Raji (cell line): ENCODE results near the gene ZNF605.

Experiments used
- POLR2A ChIP-seq: IDR thresholded peaks from 2 replicates; pipeline ENCODE4 v1.6.1; 2011; ENCODE audit warnings: low read depth, low read length, control low read depth; ENCODE audit not compliant: insufficient read depth

Gene ZNF605

DNA sequence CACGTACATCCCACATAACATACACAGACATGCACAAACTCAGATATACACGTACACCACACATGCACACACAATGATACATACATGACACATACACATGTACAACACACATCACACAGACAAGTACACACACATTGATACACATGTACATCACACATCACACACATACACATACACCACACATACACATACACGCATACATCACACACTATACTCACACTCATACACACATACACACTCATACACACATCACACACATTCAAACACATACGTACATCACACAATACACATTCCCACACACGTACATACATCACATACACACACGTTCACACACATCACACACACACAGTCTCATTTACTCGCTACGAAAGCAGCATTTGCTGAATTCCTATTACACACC, 4.5 kb downstream of the ZNF605 start:
- no peak for TF ChIP-seq POLR2A

DNA sequence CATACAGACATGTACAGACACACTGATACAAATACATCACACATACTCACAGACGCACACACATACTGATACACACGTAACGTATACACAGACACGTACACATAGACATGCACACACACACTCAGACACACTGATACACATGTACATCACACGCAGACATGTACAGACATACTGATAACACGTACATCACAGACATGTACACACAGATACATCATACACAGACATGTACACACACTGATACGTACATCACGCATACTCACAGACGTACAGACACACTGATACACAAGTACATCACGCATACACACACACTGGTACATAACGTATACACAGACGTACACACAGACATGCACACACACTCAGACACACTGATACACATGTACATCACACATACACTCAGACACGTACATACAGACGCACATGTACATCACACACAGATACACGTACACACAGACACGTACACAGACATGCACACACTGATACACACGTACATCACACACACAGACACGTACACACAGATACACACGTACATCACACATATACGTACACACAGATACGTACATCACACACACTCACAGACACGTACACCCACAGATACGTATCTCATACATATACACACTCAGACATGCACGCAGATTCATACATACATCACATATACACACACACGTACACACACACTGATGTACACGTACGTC, 5.1 kb downstream of the ZNF605 start:
- no peak for TF ChIP-seq POLR2A

DNA sequence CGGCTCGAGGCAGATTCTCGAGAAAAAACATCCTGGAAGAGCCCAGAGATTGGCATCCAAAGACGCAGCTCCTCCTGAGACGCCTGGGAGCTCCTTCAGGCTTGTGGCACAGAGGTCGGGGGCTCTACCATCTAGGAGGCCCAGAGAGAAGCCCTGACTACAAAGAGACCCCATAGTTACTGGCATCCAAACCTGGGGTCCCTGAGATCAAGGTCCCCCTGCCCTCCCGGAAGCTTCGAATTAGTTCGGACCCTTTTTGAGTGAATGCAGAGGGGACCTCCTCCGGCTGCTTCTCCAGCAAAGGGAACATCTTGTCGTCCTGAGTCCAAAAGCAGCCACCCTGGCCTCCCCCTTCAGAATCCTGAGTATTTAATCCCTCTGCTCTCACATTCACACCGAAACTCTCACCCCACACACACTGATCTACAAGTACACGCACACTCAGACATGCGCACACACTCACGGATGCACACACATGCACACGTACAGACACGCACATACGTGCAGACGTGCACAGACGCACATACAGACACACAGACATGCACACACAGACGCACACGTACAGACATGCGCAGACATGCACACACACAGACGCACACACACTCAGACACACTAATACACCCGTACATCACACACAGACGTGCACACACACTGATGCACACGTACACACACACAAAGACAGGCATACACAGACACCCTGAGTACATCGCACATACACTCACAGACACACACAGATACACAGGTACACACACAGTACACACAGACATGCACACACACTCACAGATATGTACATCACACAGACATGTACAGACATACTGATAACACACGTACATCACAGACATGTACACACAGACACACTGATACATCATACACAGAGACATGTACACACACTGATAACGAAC, 5.9 kb downstream of the ZNF605 start:
- TF ChIP-seq POLR2A: no peak

DNA sequence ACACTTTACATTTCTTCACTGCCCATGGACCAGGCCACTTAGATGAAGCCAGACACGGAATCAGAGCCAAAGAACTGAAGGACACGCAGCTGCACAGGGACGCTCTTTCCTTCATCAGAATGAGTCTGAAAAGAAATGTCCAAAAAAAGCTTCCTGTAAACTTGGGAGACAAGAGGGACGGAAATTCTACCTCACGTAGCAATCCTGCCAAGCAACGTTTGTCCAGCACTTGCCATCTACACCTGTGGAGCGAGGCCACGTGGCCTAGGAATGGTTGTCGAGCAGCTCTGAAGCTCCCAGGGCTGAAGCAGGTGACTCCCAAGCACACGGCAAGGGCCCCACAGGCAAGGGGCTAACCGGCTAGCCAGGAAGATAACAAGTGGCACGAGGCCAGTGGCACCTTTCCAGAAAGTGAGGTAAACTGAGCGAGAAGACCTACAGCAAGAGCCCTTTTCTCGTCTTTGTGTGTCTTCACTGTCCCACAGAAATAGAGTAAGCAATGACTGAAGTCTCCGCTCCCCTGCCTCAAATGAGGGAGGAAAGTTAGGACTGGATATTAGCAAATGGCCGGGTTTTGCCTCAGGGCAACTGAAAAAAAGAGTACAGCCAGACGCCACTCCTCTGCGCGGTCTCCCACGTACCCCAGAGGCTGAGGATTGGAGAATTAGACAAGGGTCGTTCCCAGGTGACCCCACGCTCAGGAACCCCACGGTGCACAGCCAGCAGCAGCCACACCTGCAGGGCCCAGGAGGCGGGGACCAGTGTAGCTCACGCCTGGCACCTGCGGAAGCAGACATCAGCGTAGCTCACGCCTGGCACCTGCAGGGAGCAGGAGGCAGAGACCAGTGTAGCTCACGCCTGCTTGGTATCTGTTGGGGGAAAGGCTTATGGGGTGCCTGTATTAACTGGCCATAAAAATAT, 7.7 kb downstream of the ZNF605 start:
- TF ChIP-seq POLR2A: no peak

DNA sequence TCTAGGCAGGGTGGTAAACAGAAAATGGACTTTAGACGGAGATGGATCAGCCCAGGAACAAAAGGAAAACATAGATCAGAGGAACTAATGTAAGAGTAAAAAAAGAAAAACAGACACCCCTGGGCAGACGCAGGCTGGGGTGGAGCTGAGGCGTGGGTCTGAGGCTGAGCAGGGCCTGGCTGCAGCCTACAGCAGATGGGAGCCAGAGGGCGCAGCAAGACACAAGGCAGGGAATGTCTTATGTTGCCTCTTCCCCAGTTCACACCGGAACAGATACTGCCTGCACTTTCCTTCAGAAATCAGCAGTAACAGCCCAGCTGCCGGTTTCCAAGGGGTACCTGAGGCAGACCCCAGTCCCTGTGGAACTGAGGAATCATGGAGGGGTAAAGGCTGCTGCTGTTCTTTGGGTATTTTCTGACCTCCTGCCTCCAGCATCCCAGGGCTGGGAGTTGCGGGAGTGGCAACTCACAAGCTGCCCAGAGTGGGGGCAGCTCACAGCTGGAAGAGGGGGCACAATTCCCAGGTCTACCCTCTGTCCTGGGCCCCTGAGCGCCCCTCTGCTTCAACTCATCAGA, 9.8 kb downstream of the ZNF605 start:
- TF ChIP-seq POLR2A: no peak

DNA sequence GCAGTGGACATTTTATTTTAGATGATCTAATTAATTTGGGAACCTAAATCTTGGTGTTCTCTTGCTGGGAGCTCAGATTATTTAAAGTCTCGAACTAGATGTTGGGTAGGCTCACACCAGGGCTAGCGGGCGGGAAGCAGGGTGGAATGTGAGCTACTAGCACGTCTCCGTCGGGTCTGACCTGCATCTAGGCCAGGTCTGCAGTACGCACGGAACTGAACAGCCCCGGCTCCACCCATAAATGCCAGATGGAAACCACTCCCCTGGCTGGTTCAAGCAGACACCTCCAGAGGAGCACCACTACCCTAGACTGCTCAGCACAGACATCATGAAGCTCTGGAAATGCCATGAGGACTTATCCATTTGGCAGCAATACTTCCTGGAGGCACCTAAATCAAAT, 10.3 kb downstream of the ZNF605 start:
- TF ChIP-seq POLR2A: no peak

DNA sequence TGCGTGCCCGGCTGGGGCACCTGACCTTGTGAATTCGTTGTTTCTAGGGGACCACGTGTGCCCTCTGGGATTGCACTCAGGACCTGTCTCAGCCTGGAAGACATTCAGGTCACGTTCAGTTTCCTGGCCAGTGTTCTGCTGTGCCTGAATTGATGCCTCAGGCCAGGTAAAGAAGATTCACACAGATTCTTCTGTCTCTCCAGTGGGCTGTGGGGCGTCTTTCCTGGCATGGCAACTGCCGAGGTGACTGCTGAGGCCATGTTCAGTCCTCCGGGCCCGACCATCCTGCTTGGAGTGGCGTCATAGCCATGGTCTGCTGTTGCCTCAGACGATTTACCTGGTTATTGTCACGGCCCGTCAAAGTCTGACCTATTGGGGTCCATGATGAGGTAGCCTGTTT, 13.5 kb downstream of the ZNF605 start:
- TF ChIP-seq POLR2A: no peak

DNA sequence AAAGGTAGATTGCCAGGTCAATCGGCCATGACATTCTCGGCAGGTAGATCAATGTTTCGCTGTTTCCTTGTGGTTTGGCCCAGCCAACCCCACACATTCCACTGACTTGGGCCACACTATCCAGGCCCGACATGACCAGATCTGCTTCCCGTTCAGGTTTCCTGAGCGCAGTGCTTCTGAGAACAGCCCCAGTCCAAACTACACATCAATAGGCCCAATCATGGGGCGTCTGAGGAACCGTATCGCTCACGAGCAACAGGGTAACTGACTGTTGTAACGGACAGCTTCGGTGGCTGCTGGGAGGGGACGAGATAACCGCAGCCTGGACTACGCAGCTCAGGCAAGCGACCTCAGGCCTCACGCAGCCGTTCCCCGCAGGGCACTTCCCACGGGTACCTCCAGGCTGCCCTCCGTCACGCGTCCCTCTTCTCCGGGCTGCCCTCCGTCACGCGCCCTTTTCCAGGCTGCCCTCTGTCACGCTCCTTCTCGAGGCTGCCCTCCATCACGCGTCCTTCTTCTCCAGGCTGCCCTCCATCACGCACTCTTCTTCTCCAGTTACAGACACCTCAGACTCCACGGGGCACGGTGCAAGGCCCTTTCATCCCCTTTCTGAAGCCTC, 14.7 kb downstream of the ZNF605 start:
- TF ChIP-seq POLR2A: no peak

DNA sequence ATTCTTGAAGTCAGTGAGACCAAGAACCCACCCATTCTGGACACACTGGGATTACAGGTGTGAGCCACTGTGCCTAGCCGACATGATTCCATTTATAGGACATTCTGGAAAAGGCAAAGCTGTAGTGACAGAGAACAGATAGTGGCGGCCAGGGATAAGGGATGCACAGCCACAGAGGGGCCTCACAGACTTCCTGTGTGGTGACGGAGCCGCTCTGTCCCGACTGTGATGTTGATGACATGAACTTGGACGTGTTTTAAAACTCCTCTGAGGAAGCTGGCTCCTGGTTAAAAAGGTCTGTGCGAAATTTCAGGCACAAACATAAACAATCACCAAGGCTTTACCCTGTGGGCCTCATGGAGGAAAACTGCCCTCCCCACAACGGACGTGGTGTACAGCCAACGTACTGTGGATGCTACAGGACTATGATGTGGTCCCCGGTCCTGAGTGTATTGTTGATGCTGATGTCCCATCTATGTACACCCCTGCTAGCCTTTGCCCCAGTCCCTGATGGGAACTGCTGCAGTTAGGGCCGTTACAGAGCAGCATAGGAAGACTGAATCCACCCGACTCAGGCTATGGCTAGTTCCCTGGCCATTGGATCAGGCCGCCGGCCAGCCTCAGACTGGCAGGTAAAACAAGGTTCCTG, 15.9 kb downstream of the ZNF605 start:
- TF ChIP-seq POLR2A: no peak

DNA sequence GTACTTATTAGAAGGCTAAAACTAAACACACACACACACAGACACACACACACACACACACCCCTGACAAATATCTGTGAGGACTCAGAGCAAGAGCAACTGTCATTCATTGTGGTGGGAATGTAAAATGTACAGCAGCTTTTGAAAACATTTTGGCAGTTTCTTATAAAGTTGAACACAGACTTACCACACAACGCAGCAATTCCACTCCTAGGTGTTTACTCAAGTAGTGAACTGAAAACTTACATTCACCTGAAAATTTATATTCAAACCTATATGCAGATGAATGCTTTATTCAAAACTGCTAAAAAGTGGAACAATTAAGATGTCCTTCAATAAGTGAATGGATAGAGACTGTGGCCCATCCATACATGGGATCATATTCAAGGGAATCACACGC, 18.6 kb downstream of the ZNF605 start:
- no peak for TF ChIP-seq POLR2A

DNA sequence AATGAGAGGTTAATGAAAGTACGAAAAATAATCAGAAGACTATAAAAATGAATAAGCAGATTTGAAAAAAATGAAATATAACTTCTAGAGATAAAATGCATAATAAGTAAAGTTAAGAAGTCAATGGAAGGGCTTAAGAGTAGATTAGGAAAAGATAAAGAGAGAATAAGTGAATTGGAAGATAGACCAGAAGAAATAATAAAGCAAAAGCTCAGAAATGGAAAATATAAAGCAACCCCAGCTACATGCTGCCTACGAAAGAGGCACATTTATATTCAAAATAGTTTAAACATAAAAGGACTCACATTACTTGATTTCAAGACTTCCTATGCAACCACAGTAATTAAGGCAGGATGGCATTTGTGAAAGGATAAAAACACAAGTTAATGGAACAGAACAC, 19.9 kb downstream of the ZNF605 start:
- TF ChIP-seq POLR2A: no peak

DNA sequence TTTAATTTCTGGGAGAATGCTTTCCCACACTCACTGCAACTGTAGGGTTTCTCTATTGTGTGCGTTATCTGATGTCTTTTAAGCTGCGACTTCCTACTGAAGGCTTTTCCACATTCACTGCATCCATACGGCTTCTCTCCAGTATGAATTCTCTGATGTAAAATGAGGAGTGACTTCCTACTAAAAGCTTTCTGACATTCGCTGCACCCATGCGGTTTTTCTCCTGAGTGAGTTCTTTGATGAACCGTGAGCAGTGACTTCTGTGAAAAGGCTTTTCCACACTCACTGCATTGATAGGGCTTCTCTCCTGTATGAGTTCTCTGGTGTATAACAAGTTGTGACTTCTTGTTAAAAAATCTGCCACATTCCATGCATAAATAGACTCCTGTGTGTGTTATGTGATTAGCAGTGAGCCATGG, 29.7 kb downstream of the ZNF605 start:
- no peak for TF ChIP-seq POLR2A

DNA sequence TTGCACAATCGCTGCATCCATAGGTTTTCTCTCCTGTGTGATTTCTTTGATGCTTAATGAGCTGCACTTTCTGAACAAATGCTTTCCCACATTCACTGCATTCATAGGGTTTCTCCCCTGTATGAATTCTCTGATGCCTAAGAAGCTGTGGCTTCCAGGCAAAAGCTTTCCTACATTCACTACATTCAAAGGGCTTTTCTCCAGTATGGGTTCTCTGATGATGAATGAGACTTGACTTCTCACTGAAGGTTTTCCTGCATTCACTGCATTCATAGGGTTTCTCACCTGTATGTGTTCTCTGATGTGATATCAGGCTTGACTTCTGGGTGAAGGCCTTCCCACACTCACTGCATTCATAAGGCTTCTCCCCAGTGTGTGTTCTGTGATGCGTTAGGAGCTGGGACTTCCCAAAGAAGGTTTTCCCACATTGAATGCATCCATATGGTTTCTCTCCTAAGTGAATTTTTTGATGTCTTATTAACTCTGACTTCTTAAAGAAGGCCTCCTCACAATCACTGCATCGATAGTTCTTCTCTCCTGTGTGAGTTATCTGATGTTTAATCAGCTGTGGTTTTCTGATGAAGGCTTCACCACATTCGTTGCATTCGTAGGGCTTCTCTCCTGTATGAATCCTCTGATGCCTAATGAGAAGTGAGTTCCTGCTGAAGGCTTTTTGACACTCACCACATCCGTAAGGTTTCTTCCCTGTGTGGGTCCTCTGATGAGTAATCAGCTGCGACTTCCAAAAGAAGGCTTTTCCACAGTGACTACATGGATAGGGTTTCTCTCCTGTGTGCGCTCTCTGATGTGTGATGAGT, 30.3 kb downstream of the ZNF605 start:
- no peak for TF ChIP-seq POLR2A

DNA sequence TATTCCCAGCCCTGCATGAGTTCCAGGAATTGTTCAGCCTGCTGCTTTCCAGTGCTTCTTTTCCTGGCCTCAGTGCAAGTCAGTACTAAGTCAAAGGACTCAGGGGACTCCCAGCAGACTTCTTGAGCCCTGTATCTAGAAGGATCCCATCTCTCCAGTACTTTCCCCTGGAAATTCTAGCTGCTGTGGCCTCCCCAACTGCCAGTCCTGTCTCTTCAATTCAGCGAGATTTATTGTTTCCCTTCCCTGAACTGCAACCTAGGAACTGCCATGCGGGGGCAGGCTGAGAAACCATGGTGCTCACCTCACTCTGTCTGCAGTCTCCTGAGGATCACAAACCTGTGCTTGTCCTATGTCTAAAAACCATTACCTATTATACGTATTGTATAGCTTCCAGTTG, 31.8 kb downstream of the ZNF605 start:
- no peak for TF ChIP-seq POLR2A
